MM.1S (cell line): ENCODE measurements around the gene PKP4.

ENCODE experiments used
- EZH2 ChIP-seq: fragments of 300-600 bp; sonication (generic); optimal IDR thresholded peaks from 2 replicates; pipeline ENCODE3; 2017; ENCODE audit warnings: low read depth, mild to moderate bottlenecking, antibody characterized with exemption, low read length, mixed read lengths
- EZH2phosphoT487 ChIP-seq: fragments of 300-600 bp; sonication (generic); IDR thresholded peaks from 2 replicates; pipeline ENCODE4 v1.6.1; 2018; ENCODE audit warnings: antibody characterized with exemption, low read length
- TF ChIP-seq, protein P1 (sequence below): fragments of 300-600 bp; sonication (generic); IDR thresholded peaks from 2 replicates; pipeline ENCODE4 v1.5.1; 2016; ENCODE audit warnings: antibody characterized with exemption, low read length, mixed read lengths

DNA sequence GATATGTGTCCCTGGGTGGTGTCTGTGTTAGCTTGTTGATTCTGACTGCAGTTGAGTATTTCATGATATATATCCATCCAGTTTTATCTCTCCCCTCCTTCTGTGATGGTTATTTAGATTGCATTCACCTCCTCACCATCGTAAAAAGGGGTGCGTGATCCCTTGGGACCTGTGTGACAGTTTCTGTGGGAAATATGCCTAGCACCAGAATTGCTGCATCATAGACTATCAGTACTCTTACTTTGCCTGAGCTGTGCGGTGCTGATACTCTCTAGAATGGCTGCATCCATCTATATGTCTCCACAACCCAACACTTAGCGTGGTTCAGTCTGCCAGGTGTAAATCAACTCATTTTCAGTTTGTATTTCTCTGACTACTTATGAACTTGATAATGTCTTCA lies 34.3 kb downstream of the PKP4 start:
- TF ChIP-seq EZH2 (no peak), EZH2phosphoT487 (no peak)
- TF ChIP-seq, protein P1, sequence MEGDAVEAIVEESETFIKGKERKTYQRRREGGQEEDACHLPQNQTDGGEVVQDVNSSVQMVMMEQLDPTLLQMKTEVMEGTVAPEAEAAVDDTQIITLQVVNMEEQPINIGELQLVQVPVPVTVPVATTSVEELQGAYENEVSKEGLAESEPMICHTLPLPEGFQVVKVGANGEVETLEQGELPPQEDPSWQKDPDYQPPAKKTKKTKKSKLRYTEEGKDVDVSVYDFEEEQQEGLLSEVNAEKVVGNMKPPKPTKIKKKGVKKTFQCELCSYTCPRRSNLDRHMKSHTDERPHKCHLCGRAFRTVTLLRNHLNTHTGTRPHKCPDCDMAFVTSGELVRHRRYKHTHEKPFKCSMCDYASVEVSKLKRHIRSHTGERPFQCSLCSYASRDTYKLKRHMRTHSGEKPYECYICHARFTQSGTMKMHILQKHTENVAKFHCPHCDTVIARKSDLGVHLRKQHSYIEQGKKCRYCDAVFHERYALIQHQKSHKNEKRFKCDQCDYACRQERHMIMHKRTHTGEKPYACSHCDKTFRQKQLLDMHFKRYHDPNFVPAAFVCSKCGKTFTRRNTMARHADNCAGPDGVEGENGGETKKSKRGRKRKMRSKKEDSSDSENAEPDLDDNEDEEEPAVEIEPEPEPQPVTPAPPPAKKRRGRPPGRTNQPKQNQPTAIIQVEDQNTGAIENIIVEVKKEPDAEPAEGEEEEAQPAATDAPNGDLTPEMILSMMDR = no peak
